GM04504 (cell line): ENCODE measurements around the gene NUAK1.
A peak's percentile ranks its signal among the peaks of the same experiment; 100 is the strongest.

ENCODE experiments used
- DNase-seq: peaks from one replicate; pipeline ENCODE4 v3.0.0-alpha.2; 2012; ENCODE audit warnings: low read depth

Gene NUAK1

GRCh38 chr12:106109168-106109910 lies 29.4 kb downstream of the NUAK1 start:
- DNase-seq: no peak

- no peak for DNase-seq
Observed at GRCh38 chr12:106108185-106108835, 30.4 kb downstream of the NUAK1 start.

DNA sequence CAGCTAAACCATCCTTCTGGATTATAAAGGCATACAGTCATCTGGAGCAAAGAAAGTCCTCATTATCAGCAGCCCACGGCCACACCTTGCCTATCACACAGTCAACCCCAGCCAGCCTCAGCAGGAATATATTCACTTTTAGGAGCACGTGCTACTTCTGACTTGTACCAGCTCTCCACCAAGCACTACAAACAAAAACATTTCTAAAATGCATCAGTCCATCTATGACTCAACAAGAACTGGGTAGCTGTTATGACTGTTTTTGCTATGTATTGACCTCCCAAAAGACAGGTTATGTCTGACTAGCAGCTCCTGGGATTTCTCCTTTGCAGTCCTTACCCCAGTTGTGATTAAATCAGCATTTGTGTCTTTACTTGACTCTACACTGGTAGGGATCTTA lies 31.2 kb downstream of the NUAK1 start:
- DNase-seq: no peak

DNA sequence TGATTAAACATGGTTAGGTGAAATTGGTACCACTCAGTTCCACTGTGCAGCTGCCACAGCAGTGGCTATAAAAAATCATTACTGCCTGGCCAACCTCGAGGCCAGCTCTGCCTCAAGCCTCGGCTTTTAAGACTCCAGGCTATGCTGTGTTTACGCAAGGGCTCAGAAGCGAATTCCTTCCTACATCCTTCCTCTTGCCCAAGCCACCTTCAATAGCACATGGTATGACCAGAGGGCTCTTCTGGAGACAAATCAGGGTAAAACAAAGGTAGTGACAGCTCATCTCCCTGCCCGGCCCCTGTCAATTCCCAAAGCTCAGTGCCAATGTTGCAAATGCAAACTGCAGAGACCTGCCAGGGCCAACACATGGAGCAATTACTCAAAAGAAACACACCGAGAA lies 31.9 kb downstream of the NUAK1 start:
- DNase-seq: no peak

DNA sequence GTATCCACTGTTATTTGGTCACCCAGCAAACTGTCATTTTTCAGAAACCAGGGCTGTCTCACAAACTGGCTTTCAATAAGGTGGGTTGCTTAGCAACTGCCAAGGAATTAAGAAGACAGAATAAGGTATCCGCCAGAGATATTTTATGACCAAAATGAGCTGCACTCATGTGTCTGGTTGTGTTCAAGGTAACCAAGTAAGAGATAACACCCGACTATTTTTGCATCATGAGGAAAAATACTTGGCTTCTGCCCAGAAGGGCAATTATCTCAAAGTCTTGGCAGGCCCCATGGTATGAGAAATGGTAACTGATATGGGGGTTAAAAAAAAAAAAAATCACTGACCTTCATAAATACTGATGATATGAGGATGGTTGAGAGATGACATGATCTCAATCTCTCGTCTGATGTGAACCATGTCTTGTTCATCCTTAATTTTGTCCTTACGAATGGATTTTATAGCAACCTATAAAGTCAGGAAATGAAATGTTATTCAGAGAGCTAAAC lies 32.6 kb downstream of the NUAK1 start:
- no peak for DNase-seq

GRCh38 chr12:106101803-106102202 lies 37.0 kb downstream of the NUAK1 start:
- no peak for DNase-seq

- no peak for DNase-seq
Observed at GRCh38 chr12:106098691-106099200, 40.0 kb downstream of the NUAK1 start.

DNA sequence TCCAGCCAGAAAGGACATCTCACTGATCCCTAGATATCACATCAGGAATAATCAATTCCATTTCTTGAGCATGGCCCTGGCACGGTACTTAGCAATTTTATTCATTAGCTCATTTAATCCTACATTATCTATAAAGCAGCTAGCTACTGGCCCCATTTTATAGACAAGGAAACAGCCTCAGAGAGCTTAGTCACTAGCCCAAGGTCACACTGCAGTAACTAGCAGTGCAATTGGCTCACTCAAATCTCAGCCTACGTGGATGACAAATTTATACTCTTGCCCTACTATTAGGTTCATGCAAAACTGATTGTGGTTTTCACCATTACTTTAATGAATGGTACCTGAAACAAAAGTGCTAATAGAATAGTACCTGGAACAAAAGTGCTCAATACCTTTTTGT lies 41.7 kb downstream of the NUAK1 start:
- DNase-seq: no peak

- no peak for DNase-seq
Observed at GRCh38 chr12:106096376-106096775, 42.4 kb downstream of the NUAK1 start.

- DNase-seq: no peak
Observed at GRCh38 chr12:106094304-106094703, 44.5 kb downstream of the NUAK1 start.

DNA sequence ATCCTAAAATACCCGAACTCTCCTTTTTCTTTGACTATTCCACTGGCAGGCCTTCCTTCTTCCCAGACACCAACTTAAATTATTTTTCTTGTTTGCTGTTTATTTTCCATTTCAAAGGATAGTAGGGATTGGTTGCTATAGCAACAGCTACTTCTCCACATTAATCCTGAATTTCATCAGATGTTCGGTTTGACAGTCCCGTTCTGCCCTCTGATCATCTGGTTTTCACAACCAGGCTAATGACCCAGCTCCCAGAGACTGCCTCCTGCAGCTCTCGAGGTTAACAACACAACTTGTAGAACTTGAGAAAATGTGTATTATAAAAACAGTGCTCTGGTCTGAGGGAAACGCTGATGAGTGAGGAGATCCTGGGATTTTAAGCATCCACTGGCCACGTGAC lies 45.5 kb downstream of the NUAK1 start:
- no peak for DNase-seq

- DNase-seq: no peak
Observed at GRCh38 chr12:106091446-106091820, 47.3 kb downstream of the NUAK1 start.

- peak; percentile 70 for DNase-seq
Observed at GRCh38 chr12:106090591-106091445, 47.9 kb downstream of the NUAK1 start.

GRCh38 chr12:106089935-106090334 lies 48.8 kb downstream of the NUAK1 start:
- no peak for DNase-seq

- no peak for DNase-seq
Observed at GRCh38 chr12:106088811-106089485, 49.8 kb downstream of the NUAK1 start.

- DNase-seq: no peak
Observed at GRCh38 chr12:106088246-106088808, 50.4 kb downstream of the NUAK1 start.

GRCh38 chr12:106086696-106087095 lies 52.1 kb downstream of the NUAK1 start:
- no peak for DNase-seq

- DNase-seq: no peak
Observed at GRCh38 chr12:106085213-106085612, 53.5 kb downstream of the NUAK1 start.

DNA sequence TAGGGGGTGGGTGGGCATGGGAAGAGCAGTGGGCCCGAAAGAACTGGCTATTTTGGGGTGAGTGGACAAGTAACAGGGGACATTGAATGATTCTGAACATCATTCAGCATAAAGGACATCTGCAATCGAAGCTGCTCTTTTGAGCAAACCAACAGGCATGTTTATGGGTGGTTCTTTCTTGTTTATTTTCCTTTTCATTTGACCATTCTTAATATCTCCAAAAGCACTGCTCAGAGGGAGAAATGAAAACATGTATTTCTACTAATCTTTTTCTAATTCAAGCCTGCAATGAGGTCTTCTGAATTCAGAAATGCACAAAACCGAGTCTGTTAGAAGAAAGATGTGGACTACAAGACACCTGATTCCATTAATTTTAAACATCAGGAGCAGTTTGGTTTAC lies 54.0 kb downstream of the NUAK1 start:
- no peak for DNase-seq

DNA sequence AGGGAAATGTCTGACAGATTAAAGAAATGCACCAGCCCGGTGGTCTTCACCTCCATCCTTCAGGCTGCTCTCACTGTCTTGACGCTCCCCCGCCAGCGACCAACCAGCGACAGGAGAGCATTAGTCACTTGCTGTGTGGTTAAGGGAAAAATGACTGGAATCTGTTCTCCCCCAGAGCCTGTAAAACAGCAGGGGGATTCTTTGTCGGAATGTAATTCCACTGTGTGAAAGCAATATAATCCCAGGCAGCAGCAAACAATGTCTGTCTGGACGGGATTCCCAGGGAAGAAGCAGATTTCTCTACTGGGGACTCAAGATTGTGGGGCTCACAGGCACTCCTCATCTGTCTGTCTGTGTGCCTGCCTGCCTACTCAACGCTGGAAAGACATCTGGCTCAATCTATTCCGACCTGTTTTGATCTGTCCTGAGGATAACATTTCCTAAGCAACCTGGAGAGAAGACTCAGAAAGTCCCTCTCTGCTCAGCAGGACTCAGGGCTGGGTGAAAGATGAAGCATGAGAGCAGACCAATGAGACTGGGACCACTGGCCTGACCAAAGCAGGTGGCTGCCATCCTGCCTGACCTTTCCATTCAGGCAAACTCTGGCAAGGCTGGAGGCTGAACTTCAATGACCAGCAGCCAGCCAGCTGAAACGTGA lies 54.6 kb downstream of the NUAK1 start:
- peak; percentile 89 for DNase-seq
